ENCODE results near the gene CIROP. TPM values are rescaled to one million over a fixed set of nuclear protein-coding genes. Genes with fewer than 3 reads are reported as not detected.

CIROP gene
- total RNA-seq, 1 experiment from 2014 or later: 0.11 TPM

DNA sequence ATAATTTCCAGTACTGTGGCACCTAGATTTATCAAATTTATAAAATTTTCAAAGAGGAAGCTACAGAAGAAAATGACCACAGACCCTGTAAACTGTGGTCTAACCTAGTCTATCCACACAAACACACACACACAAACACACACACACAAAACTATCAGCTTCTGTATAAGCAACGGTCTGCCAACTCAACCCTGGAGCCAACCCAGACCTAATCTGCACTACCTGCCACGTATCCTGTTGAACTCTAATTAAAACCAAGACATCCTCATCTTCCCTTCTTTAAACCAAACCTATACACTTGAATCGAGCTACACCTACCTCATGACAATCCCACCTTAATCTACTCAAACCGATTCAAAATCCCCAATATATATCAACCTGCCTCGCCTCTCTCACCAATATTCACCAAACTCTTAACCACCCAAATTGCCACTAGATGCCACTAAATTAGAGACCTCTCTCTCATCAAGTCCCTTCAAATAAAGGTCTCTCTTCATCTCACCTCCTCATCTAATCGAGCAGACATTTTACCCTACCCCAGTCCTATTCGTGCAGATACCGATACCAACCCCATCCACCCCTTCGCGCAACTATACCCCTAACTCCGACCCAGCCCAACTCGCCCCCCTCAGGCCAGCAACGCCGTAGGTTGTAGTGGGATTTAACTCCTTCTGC, 10.7 kb downstream of the CIROP start (continued):
- TF ChIP-seq, protein P1, sequence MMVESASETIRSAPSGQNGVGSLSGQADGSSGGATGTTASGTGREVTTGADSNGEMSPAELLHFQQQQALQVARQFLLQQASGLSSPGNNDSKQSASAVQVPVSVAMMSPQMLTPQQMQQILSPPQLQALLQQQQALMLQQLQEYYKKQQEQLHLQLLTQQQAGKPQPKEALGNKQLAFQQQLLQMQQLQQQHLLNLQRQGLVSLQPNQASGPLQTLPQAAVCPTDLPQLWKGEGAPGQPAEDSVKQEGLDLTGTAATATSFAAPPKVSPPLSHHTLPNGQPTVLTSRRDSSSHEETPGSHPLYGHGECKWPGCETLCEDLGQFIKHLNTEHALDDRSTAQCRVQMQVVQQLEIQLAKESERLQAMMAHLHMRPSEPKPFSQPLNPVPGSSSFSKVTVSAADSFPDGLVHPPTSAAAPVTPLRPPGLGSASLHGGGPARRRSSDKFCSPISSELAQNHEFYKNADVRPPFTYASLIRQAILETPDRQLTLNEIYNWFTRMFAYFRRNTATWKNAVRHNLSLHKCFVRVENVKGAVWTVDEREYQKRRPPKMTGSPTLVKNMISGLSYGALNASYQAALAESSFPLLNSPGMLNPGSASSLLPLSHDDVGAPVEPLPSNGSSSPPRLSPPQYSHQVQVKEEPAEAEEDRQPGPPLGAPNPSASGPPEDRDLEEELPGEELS (CRISPR knock-in tag; IDR thresholded peaks at IDR 0.05): no peak
- TF ChIP-seq KAT7 (CRISPR knock-in tag; IDR thresholded peaks at IDR 0.05; ENCODE audit: borderline replicate concordance) (no peak), ELF4 (CRISPR knock-in tag; IDR thresholded peaks at IDR 0.05; ENCODE audit: low read depth) (no peak), PRDM15 (CRISPR knock-in tag; IDR thresholded peaks at IDR 0.05) (no peak), ZNF138 (CRISPR knock-in tag; conservative IDR thresholded peaks at IDR 0.05) (no peak), GRHL2 (CRISPR knock-in tag; IDR thresholded peaks at IDR 0.05; ENCODE audit: insufficient replicate concordance, severe bottlenecking) (no peak), NR2C2 (CRISPR knock-in tag; IDR thresholded peaks at IDR 0.05) (no peak), NR3C1 (CRISPR knock-in tag; conservative IDR thresholded peaks at IDR 0.05; ENCODE audit: low read depth) (no peak), ZNF219 (CRISPR knock-in tag; IDR thresholded peaks at IDR 0.05; ENCODE audit: borderline replicate concordance) (no peak)

- Mint-ChIP-seq H3K27ac (no peak overlapping the region; the same call in 1 of the 2 replicates), H3K4me1 (peaks cover 24% of the 10 kb centered on the region), H3K9me3 (no peaks in the 10 kb centered on the region), H3K36me3 (peaks cover 55% of the 10 kb centered on the region), H3K4me3 (no peak overlapping the region), H3K27me3 (ENCODE audit: low read depth) (no peaks in the 10 kb centered on the region; the same call in 1 of the 2 replicates)
- CTCF ChIA-PET: interaction anchor here (2.7 to 3.3 kb wide), 2 partner anchors 17 to 27 kb away, joined by 35 to 71 read pairs; partner anchors contain the start of gene CEBPE
- no peak for DNase-seq (ENCODE audit: low spot score)
- POLR2A ChIA-PET: interaction anchor here (2.7 kb wide), 1 partner anchor 35 kb away, joined by 13 read pairs; the partner anchor contains the start of gene CDH24
- no peak for ATAC-seq
- TF ChIP-seq MAX (CRISPR knock-in tag; IDR thresholded peaks at IDR 0.05) (no peak), TEAD1 (CRISPR knock-in tag; IDR thresholded peaks at IDR 0.05) (no peak), TP53 (CRISPR knock-in tag; IDR thresholded peaks at IDR 0.05) (no peak), ZNF416 (CRISPR knock-in tag; IDR thresholded peaks at IDR 0.05) (no peak), ZSCAN18 (CRISPR knock-in tag; IDR thresholded peaks at IDR 0.05) (no peak), ATF1 (CRISPR knock-in tag; IDR thresholded peaks at IDR 0.05) (no peak), HMGA2 (CRISPR knock-in tag; IDR thresholded peaks at IDR 0.05) (no peak), ZNF263 (CRISPR knock-in tag; IDR thresholded peaks at IDR 0.05; ENCODE audit: low read depth) (no peak), KAT7 (CRISPR knock-in tag; IDR thresholded peaks at IDR 0.05; ENCODE audit: borderline replicate concordance) (no peak), NFYB (CRISPR knock-in tag; conservative IDR thresholded peaks at IDR 0.05; ENCODE audit: low read depth) (no peak), ESRRA (CRISPR knock-in tag; IDR thresholded peaks at IDR 0.05; ENCODE audit: borderline replicate concordance) (no peak), JAZF1 (CRISPR knock-in tag; IDR thresholded peaks at IDR 0.05) (no peak)
- TF ChIP-seq, protein P2, sequence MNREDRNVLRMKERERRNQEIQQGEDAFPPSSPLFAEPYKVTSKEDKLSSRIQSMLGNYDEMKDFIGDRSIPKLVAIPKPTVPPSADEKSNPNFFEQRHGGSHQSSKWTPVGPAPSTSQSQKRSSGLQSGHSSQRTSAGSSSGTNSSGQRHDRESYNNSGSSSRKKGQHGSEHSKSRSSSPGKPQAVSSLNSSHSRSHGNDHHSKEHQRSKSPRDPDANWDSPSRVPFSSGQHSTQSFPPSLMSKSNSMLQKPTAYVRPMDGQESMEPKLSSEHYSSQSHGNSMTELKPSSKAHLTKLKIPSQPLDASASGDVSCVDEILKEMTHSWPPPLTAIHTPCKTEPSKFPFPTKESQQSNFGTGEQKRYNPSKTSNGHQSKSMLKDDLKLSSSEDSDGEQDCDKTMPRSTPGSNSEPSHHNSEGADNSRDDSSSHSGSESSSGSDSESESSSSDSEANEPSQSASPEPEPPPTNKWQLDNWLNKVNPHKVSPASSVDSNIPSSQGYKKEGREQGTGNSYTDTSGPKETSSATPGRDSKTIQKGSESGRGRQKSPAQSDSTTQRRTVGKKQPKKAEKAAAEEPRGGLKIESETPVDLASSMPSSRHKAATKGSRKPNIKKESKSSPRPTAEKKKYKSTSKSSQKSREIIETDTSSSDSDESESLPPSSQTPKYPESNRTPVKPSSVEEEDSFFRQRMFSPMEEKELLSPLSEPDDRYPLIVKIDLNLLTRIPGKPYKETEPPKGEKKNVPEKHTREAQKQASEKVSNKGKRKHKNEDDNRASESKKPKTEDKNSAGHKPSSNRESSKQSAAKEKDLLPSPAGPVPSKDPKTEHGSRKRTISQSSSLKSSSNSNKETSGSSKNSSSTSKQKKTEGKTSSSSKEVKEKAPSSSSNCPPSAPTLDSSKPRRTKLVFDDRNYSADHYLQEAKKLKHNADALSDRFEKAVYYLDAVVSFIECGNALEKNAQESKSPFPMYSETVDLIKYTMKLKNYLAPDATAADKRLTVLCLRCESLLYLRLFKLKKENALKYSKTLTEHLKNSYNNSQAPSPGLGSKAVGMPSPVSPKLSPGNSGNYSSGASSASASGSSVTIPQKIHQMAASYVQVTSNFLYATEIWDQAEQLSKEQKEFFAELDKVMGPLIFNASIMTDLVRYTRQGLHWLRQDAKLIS (CRISPR knock-in tag; IDR thresholded peaks at IDR 0.05; ENCODE audit: borderline replicate concordance): no peak
Measured at GRCh38 chr14:23093526-23093925, 11.3 kb downstream of the CIROP start.

Measured in WTC11 (cell line).